ENCODE measurements around the gene HTATIP2.

DNA sequence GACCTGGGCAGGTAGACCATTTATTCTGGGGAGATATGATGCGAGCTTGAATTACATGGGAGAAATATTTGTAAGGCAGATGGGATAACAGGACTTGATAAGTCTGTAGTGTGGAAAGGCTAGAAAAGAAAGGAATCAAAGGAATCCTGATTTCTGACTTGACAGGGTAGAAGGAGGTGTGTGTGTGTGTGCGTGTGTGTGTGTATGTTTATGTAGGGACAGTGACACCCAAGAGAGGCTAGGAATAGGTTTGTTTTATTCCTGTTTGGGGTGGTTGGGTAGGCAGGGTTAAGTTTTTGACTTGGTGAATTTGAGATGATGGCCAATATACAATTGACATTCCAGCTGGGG lies 390 bp upstream of the HTATIP2 start:
- TF ChIP-seq, protein P1, sequence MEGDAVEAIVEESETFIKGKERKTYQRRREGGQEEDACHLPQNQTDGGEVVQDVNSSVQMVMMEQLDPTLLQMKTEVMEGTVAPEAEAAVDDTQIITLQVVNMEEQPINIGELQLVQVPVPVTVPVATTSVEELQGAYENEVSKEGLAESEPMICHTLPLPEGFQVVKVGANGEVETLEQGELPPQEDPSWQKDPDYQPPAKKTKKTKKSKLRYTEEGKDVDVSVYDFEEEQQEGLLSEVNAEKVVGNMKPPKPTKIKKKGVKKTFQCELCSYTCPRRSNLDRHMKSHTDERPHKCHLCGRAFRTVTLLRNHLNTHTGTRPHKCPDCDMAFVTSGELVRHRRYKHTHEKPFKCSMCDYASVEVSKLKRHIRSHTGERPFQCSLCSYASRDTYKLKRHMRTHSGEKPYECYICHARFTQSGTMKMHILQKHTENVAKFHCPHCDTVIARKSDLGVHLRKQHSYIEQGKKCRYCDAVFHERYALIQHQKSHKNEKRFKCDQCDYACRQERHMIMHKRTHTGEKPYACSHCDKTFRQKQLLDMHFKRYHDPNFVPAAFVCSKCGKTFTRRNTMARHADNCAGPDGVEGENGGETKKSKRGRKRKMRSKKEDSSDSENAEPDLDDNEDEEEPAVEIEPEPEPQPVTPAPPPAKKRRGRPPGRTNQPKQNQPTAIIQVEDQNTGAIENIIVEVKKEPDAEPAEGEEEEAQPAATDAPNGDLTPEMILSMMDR (IDR thresholded peaks at IDR 0.05), result no peak
- TF ChIP-seq EP300 (IDR thresholded peaks at IDR 0.05; ENCODE audit: low read depth) (no peak), POLR2A (IDR thresholded peaks at IDR 0.05) (no peak), POLR2AphosphoS5 (IDR thresholded peaks at IDR 0.05) (no peak)

Measured in transverse colon (tissue), 4 donors.